Bronchial epithelial cell (primary cell): ENCODE measurements around the gene DNAJB9. TPM values are rescaled to one million over a fixed set of nuclear protein-coding genes. Genes with fewer than 3 reads are reported as not detected.

Experiments
- DNase-seq: peaks from one replicate; pipeline ENCODE4 v3.0.0-alpha.2; 2010; ENCODE audit warnings: low read depth
- FAIRE-seq: peaks from 2 replicates; lab custom pipeline; 2011; peaks lifted over from hg19 to GRCh38; lab: Jason Lieb, UNC
- H3K27me3 ChIP-seq: 2 replicates; pipeline ENCODE4 v1.5.1; 2011; ENCODE audit warnings: low read length; ENCODE audit not compliant: control insufficient read depth, insufficient read depth
- H3K36me3 ChIP-seq: 2 replicates; pipeline ENCODE4 v1.5.1; 2011; ENCODE audit warnings: low read length; ENCODE audit not compliant: control insufficient read depth, insufficient read depth
- H3K4me3 ChIP-seq: 2 replicates; pipeline ENCODE4 v1.5.1; 2011; ENCODE audit warnings: mild to moderate bottlenecking, low read depth, low read length, control low read depth
- CTCF ChIP-seq: IDR thresholded peaks from 2 replicates; pipeline ENCODE4 v1.5.1; 2011; ENCODE audit warnings: mild to moderate bottlenecking, moderate library complexity, low read length, control low read depth, inconsistent platforms; ENCODE audit not compliant: insufficient read depth, severe bottlenecking
- total RNA-seq: library from RNA; depleted of rRNA; stranded (reverse); fragments of >200 nt; gene quantifications from 2 replicates; pipeline ENCODE4 v1.2.1, GENCODE V29; 2014

The DNAJB9 gene
- total RNA-seq, 1 donor from 2014 or later: 142 TPM

GRCh38 chr7:108603656-108604306 lies 34.1 kb downstream of the DNAJB9 start:
- DNase-seq (peak; percentile 25), FAIRE-seq (no peak)
- TF ChIP-seq CTCF: no peak
- Histone ChIP-seq H3K36me3 (no peaks in the 10 kb centered on the region), H3K4me3 (no peak overlapping the region), H3K27me3 (peaks cover 4% of the 10 kb centered on the region)

- DNase-seq: no peak
- FAIRE-seq: no peak
- no peak for TF ChIP-seq CTCF
- Histone ChIP-seq H3K4me3 (no peak overlapping the region), H3K36me3 (no peaks in the 10 kb centered on the region), H3K27me3 (peaks cover 2% of the 10 kb centered on the region)
These were observed 34.8 kb downstream of the DNAJB9 start for GRCh38 chr7:108604307-108605077.

- FAIRE-seq (peak; percentile 43), DNase-seq (peak; percentile 15)
- Histone ChIP-seq H3K27me3 (peaks cover 2% of the 10 kb centered on the region), H3K36me3 (no peaks in the 10 kb centered on the region), H3K4me3 (no peak overlapping the region)
- TF ChIP-seq CTCF: no peak
These were observed 36.0 kb downstream of the DNAJB9 start for GRCh38 chr7:108605559-108606201.

GRCh38 chr7:108609643-108610042 lies 40.0 kb downstream of the DNAJB9 start:
- H3K36me3 ChIP-seq: no peaks in the 10 kb centered on the region
- TF ChIP-seq CTCF: no peak
- no peak for FAIRE-seq
- no peak for DNase-seq
- no peak overlapping the region for H3K4me3 ChIP-seq
- H3K27me3 ChIP-seq: peaks cover 2% of the 10 kb centered on the region

- H3K27me3 ChIP-seq: peaks cover 2% of the 10 kb centered on the region
- DNase-seq (peak; percentile 33), FAIRE-seq (no peak)
- no peaks in the 10 kb centered on the region for H3K36me3 ChIP-seq
- no peak for TF ChIP-seq CTCF
- no peak overlapping the region for H3K4me3 ChIP-seq
These were observed 41.6 kb downstream of the DNAJB9 start for GRCh38 chr7:108611268-108611667.
